ENCODE data around the gene TM4SF4.

The TM4SF4 gene

DNA sequence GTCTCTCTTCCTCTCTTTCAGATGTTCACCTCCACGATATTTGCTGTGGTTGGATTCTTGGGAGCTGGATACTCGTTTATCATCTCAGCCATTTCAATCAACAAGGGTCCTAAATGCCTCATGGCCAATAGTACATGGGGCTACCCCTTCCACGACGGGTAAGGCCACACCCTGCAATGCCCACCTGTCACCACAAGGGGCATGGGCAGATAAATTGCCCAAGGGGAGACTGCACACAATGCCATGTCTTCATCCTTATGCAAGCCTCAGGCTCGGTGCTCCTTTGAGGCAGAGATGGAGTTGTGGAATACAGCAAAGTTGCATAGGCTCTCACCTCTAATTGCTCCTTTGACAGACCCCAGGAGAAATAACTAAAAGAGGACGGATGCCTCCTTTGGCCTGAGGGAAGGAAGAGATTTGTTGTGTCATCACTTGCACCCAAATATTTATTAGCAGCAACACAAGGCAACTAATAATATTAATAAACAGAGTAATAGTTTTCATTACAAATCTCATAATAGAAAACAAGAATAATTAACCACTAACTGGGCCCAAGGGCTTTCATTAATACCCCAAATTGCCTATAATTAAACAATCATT lies 13.2 kb downstream of the TM4SF4 start:
- DNase-seq = peak; percentile 41

DNA sequence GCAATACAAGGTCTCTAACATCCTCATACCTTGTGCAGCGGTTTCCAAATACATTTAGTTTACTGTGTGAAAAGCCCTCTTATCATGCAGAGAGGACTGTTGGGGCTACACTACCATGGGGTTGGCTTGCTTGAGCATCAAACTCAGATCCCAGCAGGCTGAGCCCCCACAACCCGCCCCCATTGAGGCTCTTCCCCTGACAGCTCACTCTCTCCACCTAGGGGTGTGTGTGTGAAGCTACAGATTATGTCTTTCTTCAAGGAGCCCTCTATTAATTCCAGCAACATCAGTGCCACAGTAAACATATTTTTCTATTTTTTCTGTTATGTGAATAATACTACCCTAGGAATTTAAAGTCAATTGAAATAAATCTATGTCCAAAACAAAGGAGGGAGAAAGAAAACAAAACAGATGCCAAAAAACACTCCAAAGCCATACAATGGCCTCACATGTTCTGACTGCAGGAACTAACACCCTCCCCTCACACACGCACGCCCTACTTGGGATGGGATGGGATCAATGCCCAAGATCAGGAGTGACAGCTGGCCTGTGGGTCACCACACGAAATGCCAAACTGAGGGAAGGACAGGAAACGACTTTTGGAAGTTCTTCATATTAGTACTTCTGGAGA lies 14.7 kb downstream of the TM4SF4 start:
- DNase-seq = no peak

DNA sequence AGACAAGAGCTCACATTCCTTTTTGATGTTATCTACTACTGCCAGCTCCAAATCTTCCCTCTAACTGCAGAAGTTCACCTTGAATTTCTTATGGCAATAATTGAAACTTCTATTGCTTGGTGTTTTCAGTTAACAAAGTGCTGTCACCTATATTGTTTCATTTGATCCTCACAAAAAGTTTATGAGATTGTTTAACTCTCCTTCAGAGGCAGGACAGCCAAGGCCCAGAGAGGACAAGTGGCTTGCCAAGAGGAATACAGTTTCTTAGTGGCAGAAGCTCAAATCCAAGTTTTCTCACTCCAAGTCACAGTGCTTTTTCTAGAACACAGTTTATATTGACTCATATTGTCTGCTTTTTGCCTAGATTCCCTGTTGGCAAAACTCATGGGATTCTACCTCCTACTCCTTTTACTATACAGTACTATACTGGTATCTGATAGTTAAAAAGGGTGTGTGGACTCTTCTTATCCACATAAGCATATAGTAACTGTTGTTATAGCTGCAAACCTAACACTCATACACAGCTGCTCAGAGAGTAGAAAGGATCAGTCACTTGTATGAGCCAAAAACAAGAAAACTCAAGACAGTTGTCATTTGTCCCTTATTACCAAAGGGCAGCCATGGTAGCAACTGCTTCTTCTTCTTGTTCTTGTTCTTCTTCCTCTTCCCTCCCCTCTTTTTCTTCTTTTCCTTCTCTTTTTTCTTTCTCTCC lies 15.9 kb downstream of the TM4SF4 start:
- DNase-seq = no peak

DNA sequence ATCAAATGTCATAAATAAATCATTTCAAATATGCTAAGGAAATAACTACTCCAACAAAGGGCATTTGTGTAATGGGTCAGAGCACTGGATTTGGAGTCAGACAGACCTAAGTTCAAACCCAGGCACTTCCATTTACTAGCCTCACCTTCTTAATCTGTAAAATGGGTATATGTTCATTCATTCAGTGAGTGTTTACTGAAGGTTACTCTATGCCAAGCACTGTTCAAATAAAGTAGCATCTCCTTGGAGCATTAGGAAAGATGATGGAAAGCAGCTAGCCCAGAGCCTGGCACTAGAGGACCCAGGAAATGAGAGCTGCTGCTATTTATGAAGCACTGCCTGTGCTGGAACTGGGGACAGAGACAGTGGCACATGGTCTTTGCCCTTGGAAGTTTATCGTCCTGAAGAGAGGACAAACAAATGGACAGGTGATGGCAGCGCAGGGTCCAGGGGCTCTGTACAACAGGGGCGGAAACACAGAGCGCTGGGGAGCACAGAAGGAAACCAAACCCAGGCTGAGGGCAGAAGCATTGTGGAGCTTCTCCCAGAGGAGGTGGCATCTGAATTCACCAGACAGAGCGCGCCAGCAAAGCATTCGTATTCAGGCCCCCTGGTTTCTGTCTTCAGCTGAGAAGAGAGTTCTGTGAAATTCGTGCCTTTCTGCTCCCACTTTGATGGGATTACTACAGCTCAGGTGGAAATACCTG lies 19.0 kb downstream of the TM4SF4 start:
- no peak for DNase-seq

DNA sequence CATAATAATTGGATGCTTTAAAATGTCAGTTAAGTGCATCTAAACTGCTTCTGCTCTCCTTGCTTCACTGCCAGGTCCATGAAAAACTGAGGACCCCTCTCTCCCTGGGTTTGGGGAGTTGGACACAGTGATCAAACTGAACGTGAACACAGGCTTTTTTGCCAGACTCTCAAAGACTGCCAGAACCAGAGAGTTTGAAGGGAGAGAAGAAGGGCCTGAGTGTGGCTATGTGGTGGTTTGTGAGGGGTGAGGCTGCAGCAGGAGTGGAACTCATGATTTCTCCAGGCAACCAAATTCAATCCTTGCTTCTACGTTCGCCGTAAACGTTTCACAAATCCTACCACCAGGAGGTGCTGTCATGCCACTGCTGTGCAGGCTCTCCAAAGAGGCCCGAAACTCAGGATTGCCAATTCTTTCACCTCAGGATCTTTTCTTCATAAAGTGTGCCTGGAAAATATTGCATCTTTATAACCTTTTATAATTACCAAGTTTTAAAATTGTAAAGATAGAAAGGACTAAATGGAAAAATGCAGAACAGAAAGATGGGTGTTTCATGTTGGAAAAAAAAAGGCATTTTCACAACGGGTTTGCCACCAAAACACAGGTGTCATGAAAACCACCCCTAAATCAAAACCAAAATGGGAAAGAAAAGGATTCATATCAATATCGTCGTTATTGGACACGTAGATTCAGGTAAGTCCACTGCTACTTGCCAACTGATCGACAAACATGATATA lies 19.7 kb downstream of the TM4SF4 start:
- DNase-seq = peak; percentile 39

DNA sequence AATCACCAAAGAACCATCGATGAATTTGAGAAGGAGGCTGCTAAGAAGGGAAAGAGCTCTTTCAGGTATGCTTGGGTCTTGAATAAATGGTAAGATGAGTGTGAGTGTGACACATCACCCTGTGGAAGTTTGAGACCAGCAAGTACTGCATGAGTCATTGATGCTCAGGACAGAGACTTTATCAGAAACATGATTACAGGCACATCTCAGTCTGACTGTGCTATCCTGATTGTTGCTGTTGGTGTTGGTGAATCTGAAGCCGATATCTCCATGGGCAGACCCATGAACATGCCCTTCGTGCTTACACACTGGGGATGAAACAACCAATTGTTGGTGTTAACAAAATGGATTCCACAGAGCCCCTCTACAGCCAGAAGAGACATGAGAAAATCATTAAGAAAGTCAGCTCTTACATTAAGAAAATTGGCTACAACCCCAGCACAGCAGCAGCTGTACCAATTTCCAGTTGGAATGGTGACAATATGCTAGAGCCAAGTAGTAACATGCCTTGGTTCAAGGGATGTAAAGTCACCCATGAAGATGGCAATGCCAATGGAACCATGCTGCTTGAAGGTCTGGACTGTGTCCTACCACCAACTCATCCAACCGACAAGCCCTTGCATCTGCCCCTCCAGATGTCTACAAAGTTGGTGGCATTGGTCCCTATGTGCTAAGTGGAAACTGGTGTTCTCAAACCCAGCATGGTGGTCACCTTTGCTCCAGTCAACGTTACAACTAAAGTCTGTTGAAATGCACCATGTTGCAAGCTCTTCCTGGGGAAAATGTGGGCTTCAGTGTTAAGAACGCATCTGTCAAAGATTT lies 20.5 kb downstream of the TM4SF4 start:
- DNase-seq = no peak

DNA sequence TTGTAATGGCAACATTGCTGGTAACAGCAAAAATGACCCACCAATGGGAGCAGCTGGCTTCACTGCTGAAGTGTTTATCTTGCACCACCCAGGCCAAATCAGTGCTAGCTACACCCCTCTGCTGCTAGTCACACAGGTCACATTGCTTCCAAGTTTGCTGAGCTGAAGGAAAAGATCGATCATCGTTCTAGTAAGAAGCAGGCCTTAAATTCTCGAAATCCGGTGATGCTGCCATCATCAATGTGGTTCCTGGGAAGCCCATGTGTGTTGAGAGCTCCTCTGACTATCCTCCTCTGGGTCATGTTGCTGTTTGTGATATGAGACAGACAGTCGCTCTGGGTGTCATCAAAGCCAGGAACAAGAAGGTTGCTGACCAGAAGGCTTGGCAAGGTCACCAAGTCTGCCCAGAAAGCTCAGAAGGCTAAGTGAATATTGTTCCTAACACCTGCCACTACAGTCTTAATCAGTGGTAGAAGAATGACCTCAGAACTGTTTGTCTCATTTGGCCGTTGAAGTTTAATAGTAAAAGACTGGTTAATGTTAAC lies 21.2 kb downstream of the TM4SF4 start:
- no peak for DNase-seq

DNA sequence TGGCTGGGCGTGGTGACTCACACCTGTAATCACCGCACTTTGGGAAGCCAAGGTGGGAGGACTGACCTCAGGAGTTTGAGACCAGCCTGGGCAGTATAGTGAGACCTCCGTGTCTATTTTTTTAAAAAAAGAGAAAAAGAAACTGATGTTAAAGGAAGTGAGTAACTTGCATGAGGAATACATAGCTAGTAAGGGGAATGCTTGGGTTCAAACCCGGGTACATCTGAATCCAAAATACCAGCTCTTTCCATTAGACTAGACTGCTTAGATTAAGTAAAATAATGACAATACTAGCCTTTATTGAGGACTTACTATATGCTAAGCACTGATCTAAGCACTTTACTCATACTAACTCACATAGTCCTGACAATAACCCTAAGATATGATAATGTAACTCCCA lies 22.4 kb downstream of the TM4SF4 start:
- no peak for DNase-seq

DNA sequence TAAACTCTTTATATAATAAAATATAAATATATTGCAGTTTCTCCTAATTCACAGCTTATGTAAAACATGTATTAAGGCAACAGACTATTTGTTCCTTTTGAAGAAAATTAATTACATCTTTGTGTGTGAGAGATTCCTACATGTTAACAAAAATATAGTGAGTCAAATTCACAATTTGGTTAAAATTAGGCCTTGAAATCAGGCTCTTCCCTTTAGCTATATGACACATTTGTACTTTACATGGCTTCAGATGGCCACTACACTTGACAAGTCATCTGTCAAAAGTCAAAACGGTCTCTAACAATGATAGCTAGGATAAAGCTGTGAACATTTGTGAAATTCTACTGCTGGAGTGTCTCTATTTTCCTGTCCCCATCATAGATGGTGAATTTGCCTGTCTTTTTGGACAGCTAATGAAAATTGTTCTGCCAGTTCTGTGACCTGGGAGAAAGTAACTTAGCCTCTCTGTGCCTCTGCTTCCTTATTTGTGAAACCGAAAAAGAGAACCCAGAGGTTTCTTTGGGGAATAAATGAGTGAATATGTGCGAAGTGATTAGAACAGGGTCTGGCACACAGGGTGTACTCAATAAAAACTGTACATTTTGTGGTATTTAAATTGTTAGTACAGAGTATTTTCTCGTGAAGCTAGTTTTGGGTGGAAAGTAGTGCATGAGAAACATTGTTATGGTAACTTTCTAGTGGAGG lies 23.6 kb downstream of the TM4SF4 start:
- DNase-seq = no peak

DNA sequence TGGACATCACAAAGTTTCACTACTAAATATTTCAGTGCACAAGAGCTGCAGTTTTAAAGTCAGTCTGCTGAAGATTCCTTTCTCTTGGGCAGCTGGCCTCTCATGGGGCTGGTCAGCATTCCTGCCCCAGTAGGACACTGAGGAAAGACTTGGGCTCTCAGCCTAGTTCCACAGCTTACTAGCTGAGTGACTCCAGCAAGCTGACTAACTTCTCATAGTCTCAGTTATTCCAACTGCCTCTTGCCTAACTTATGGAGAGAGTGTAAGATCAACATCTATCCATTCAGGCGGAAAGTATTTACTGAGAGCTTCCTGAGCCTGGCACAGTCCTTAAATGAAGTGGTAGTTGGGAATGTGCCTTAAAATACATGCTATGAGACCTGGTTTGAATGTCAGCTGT lies 27.0 kb downstream of the TM4SF4 start:
- DNase-seq = no peak

DNA sequence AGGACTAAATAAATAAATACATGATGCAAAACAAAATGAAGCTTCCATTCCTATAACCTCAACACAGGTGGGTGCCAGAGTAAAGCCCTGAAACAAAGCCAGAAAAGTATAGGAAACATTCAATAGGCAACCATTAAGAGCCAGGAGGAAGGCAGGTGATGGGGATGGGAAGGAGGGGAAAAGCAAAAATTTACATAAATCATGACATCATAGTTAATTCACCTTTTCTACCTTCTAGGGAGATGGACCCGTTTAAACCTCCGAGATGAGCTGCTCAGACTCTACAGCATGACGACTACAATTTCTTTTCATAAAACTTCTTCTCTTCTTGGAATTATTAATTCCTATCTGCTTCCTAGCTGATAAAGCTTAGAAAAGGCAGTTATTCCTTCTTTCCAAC lies 27.9 kb downstream of the TM4SF4 start:
- DNase-seq = no peak

DNA sequence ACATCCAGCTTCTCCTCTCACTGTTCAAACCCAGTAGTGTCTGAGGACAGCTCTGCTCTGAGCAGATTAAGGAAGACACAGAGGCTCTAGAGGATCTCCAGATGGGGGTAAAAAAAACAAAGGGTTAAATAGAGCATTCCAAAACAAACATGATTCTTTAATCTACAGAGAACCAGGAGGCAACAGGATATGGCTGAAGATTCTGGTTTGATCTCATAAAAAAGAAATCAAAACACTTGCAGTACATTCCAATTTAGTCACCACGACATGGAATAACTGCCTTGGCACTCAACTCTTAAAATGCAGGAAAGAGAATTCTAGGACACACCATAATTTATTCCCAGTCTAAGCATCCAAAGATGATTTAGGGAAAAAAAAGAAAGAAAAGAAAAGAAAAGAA lies 32.0 kb downstream of the TM4SF4 start:
- no peak for DNase-seq

DNA sequence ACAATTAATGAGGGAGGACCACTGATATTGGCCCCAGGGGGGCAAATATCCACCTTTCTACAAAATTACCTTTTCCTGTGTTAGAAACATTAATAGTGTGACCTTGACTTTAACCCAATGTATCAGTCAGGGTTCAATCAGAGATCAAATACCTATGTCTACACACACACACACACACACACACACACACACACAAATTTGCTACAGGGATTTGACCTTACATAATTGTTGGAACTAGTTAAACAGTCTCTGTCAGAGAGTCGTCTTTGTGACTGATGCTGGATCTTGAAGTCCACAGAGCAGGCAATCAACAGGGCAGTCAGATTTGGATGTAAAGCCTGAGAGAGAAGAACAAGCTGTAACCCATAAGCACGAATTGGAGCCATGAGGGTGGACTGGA lies 32.5 kb downstream of the TM4SF4 start:
- no peak for DNase-seq

DNA sequence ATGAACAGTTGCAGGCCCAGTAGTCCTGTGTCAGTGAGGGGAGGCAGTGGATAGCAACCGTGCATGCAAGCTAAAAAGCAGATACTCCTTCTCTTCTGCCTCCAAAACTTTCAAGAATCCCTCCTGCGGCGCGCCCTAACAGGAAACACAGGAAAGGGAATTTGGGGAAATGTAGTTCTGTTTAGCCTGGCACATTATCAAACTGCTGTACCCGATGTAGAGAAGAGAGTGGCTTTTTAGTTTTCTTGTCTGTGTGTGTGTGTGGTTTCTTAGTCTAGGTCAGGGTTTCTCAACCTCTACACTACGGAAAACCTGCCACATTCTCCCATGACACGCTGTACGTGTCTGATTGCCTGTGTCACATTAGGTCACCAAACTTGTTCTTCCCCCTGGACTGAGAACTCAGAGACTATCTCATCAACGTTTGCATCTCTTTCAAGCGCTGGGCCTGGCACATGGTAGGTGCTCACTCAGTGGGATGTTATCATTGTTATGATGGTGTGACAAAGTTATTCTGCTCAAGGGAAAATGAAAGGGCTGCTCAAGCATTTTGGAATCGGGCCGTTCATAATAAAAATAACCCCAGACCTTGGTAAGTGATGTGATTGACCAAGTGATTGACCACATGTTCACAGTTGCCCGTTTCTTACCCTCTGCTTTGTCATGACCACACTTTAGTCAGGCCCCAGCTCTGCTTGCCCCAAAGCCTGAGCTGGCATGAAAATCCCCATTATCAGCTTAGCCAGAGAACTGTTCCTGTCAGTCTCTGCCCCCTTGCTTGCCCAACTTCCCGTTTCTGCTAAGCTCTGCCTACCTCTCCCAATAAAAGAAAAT lies 33.2 kb downstream of the TM4SF4 start:
- DNase-seq = no peak

DNA sequence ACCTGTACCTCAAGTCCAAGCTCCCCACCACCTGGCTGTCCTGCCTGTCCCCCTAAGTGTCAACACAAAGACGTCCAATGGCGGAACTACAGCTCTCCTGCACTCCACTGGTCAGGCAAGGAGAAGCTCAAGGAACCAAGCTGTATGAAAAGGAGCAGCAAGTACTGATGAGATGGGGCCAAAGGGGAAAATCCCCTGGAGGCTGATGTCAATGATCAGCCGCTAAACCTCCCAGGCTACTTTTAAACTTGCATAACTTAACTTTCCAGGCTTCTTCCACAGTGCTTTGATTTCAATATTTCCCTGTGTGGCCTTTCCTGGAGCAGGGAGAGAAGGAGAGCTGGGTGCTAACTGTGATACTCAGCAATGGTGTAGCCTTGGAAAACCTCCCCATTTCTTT lies 35.0 kb downstream of the TM4SF4 start:
- no peak for DNase-seq

DNA sequence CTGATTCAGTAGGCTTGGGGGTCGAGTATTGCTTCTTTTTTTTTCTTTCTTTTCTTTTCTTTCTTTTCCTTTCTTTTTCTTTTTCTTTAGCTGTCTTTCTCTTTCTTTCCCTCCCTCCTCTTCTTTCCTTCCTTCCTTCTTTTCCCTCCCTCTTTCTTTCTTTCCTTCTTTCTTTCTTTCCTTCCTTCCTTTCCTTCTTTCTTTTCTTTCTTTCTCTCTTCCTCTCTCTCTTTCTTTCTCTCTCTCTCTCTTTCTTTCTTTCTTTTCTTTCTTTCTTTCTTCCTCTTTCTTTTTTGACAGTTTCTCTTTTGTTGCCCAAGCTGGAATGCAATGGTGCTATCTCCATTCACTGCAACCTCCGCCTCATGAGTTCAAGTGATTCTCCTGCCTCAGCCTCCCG lies 36.0 kb downstream of the TM4SF4 start:
- no peak for DNase-seq

DNA sequence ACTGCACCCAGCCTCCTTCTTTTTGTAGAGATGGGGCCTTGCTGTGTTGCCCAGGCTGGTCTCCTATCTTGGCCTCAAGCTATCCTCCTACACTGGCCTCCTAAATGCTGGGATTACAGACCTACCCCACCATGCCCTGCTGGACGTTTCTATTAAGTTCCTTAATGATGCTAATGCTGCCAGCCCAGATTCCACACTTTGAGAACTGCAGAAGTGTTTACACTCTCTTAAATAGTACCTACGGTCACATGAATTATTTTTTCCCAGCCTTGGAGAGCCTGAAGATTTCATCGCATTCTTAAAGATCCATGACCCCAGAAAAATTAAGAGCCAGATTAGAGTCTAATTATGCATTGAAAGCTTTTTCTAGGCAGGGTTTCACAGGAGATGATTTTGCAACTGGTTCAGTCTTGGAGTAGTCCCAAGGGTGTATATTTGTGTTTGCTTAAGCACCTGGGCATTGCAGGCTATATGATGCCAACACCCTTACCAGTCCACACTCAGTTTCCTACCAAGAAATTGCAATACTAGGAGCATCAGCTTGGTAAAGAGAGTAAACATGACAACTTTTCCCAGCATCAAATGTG lies 36.6 kb downstream of the TM4SF4 start:
- DNase-seq = no peak

DNA sequence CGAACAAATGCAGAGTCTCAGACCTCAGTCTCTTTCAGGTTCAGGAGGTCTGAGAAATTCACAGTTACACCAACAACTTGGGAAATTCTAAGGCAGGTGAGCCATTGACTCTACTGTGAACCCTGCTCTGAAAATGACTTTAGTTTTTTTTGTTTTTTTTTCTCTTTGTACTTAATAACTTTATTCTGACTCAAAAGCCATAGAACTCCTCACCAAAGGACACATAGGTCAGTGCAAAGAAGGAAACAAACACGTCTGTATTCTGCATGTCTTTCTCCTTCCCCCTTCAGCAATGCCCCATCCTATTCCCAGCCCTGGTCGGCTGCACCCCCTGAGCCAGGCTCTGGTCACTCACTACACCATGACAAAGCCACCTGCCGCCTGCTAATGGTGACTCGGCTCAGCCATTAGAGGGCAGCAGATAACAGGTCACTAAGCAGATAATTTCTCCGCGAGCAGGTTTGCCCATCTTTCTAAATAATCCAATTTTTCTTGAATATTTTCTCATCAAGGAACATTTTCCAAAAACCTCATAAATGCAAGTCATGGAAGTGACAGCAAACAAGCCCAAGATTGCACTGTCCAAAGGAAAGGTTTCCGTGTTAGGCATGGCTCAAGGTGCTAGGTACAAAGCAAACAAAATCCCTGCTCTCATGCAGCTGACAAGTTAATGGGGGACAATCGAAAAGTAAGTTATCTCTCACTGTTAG lies 37.7 kb downstream of the TM4SF4 start:
- no peak for DNase-seq

DNA sequence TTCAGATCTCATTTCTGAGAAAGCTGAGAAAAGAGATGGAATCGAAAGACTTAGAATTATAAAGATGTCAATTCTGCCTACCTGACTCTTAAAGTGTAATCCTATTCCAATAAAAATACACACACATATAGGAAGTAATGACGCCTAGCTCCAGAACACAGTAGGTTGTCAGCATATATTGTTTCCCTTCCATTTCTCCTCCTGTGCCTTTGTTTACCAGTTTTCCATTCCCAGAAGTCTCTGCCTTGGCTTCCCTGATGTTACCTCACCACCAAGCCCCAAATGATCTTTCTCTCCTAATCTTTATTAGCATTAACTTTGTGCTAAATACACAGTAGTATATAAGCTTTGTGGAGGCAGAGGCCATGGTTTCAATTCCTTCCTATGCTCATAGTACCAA lies 40.0 kb downstream of the TM4SF4 start:
- DNase-seq = no peak

All from activated CD4-positive, CD25-positive, alpha-beta regulatory T cell treated with anti-CD3 and anti-CD28 coated beads, Interleukin-2, amount 50 U/mL, for 72 hours (primary cell).